Tibial nerve (tissue), 4 donors: ENCODE results near the gene TMEM132E. TPM values are rescaled to one million over a fixed set of nuclear protein-coding genes. Genes with fewer than 3 reads are reported as not detected.

Source experiments
- DNase-seq, 2 donors: peaks; one replicate each; pipeline ENCODE4 v3.0.0-alpha.2; 2019; ENCODE audit warnings: low spot score in 2 of 2
- H3K27ac ChIP-seq, 4 donors: fragments of 200-600 bp; sonication (generic) in 3 of 4; one replicate each; pipeline ENCODE4 v1.5.1; 2017 to 2019; ENCODE audit warnings: mild to moderate bottlenecking in 1 of 4
- H3K27me3 ChIP-seq, 2 donors: fragments of 200-600 bp; sonication (generic) in 1 of 2; one replicate each; pipeline versions ENCODE4 v1.5.1 to v1.6.0; 2017 to 2019
- H3K36me3 ChIP-seq, 3 donors: fragments of 200-600 bp; sonication (generic); one replicate each; pipeline ENCODE4 v1.5.1; 2018 to 2019
- H3K4me1 ChIP-seq, 4 donors: fragments of 200-600 bp; sonication (generic) in 3 of 4; one replicate each; pipeline ENCODE4 v1.5.1; 2017 to 2019
- H3K4me3 ChIP-seq, 4 donors: fragments of 200-600 bp; sonication (generic) in 3 of 4; one replicate each; pipeline ENCODE4 v1.5.1; 2017 to 2019; ENCODE audit warnings: mild to moderate bottlenecking in 1 of 4, moderate library complexity in 1 of 4
- H3K9me3 ChIP-seq, 4 donors: fragments of 200-600 bp; sonication (generic) in 3 of 4; one replicate each; pipeline ENCODE4 v1.5.1; 2017 to 2019
- EP300 ChIP-seq, 2 donors: sonication (generic); formaldehyde crosslinking; IDR thresholded peaks; one replicate each; pipeline ENCODE4 v1.6.1; 2017; ENCODE audit warnings: antibody characterized with exemption in 2 of 2, mild to moderate bottlenecking in 1 of 2
- POLR2A ChIP-seq, 2 donors: fragments of 450-650 bp; IDR thresholded peaks; one replicate each; pipeline ENCODE4 v1.6.1; 2017; ENCODE audit warnings: antibody characterized with exemption in 2 of 2, mild to moderate bottlenecking in 2 of 2, moderate library complexity in 2 of 2
- WGBS, 2 donors: methylation state at CpG; one replicate each; pipeline ENCODE4 v1.1.5; 2018; 5-methylcytosine and 5-hydroxymethylcytosine counted together
- total RNA-seq, 4 donors: library from RNA; depleted of rRNA; stranded (reverse); fragments of >200 nt; gene quantifications; one replicate each; pipeline ENCODE4 v1.1.0, GENCODE V29; 2016
- TF ChIP-seq, protein P1 (sequence below), 5 experiments: fragments of 200-600 bp in 3 of 5; fragments of 450-650 bp in 2 of 5; sonication (generic) in 3 of 5; IDR thresholded peaks; one replicate each; pipeline ENCODE4 v1.5.1; 2016 to 2019; ENCODE audit warnings: antibody characterized with exemption in 5 of 5, mild to moderate bottlenecking in 3 of 5, moderate library complexity in 2 of 5

TMEM132E gene
- total RNA-seq, 4 donors from 2014 or later, result 0.42 to 0.59 TPM; not detected in 2

DNA sequence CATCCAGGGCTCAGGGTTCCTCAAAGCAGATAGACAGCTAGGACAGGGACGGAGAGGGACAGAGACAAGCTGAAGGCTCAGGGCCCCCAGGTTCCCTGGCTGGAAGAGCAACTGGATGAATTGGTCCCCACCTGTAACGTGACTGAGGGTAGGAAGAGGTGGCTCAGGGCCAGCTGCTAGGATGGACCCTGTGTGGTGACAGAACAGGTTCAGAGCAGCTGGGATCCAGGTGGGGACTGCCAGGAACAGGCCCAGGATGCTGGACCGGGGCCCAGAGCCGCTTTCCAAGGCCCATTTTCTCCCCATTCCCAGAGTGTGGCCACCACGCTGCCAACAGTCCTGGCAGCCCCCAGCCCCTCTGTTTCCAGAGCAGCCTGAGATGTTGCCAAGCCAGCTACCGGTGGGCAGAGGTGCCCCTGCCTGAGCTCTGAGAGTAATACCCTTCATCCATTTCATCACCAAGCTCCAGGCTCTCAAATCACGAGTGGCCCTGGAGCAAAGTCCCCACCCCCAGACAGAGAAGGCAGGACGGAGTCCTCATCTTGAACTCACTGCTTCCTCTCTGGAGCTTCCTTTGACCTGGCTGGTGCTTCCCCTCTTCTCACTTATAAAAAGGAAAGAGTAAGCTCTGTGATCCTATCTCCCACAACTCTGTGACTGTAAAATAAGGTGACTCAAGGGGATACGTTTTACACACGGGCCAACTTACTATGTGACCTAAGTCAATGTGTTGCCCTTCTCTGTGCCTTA, 79.6 kb downstream of the TMEM132E start:
- H3K27ac ChIP-seq, result no peak overlapping the region
- no peak for TF ChIP-seq POLR2A (IDR thresholded peaks at IDR 0.05)
- TF ChIP-seq, protein P1, sequence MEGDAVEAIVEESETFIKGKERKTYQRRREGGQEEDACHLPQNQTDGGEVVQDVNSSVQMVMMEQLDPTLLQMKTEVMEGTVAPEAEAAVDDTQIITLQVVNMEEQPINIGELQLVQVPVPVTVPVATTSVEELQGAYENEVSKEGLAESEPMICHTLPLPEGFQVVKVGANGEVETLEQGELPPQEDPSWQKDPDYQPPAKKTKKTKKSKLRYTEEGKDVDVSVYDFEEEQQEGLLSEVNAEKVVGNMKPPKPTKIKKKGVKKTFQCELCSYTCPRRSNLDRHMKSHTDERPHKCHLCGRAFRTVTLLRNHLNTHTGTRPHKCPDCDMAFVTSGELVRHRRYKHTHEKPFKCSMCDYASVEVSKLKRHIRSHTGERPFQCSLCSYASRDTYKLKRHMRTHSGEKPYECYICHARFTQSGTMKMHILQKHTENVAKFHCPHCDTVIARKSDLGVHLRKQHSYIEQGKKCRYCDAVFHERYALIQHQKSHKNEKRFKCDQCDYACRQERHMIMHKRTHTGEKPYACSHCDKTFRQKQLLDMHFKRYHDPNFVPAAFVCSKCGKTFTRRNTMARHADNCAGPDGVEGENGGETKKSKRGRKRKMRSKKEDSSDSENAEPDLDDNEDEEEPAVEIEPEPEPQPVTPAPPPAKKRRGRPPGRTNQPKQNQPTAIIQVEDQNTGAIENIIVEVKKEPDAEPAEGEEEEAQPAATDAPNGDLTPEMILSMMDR (IDR thresholded peaks at IDR 0.05), result no peak
- TF ChIP-seq EP300 (IDR thresholded peaks at IDR 0.05), result no peak
- peaks cover 0 to 3% of the 10 kb centered on the region in 2 donors for H3K27me3 ChIP-seq
- DNase-seq, result no peak
- no peaks in the 10 kb centered on the region for H3K4me1 ChIP-seq
- no peak overlapping the region for H3K4me3 ChIP-seq
- 78% methylated on average over 8 to 10 of the region's 10 CpGs for WGBS, 2 donors
- no peaks in the 10 kb centered on the region for H3K36me3 ChIP-seq
- no peaks in the 10 kb centered on the region for H3K9me3 ChIP-seq

DNA sequence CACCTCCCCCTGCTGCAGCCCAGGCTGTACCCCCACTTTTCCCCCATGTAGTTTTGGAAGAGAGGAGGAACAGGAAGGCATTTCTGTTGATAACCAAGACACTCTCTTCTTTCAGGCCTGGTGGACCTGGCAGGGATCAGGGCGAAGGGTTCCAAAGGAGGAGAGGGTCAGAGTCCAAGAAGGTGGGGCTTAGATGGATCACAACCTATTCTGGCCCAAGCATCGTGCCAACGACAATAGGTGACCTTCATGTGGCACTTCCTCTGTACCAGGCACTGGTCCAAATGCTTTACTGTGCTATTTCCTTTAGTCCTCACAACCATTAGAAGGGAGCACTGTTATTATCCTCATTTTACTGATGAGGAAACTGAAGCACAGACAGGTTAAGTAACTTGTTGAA, 84.3 kb downstream of the TMEM132E start:
- WGBS, 2 donors, result 43 to 63% methylated on average over 3 of the region's 3 CpGs
- no peak for DNase-seq
- no peaks in the 10 kb centered on the region for H3K36me3 ChIP-seq
- peaks cover 0 to 28% of the 10 kb centered on the region in 2 donors for H3K27me3 ChIP-seq
- H3K27ac ChIP-seq, result no peak overlapping the region
- no peak overlapping the region for H3K4me3 ChIP-seq
- no peaks in the 10 kb centered on the region for H3K4me1 ChIP-seq
- H3K9me3 ChIP-seq, result no peaks in the 10 kb centered on the region
- TF ChIP-seq EP300 (IDR thresholded peaks at IDR 0.05), result no peak
- TF ChIP-seq, protein P1 (IDR thresholded peaks at IDR 0.05), result no peak
- no peak for TF ChIP-seq POLR2A (IDR thresholded peaks at IDR 0.05)

DNA sequence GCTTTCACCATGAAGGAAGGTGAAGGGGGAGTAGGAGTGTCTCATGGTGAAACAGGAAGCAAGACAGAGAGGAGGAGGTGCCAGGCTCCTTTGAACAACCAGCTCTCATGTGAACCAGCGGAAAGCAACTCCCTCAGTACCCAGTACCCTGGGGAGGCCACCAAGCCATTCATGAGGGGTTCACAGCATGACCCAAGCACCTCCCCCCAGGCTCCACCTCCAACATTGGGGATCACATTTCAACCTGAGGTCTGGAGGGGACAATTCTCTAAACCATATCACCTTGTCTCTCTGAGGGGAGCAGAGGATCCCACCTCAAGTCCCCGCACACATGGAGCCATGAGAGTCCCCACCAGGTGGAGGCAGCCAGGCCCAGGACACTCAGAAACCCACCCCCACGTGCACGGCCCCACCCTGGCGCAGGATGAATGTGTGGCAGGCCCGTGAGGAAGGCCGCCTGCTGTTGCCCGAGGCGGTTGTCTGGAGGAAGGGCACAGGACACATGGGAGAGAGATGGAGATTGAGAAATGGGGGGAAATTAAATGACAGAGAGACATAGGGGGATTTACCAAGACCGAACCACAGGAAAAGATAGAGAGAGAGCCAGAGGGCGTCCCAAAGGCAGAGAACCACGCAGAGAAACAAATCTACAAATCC, 85.9 kb downstream of the TMEM132E start:
- no peaks in the 10 kb centered on the region for H3K4me1 ChIP-seq
- DNase-seq, result no peak
- WGBS, 2 donors, result 20 to 37% methylated on average over 12 of the region's 12 CpGs
- no peak overlapping the region for H3K4me3 ChIP-seq
- H3K27ac ChIP-seq, result no peak overlapping the region
- H3K9me3 ChIP-seq, result no peaks in the 10 kb centered on the region
- no peak for TF ChIP-seq POLR2A (IDR thresholded peaks at IDR 0.05)
- no peak for TF ChIP-seq EP300 (IDR thresholded peaks at IDR 0.05)
- TF ChIP-seq, protein P1 (IDR thresholded peaks at IDR 0.05), result no peak
- H3K36me3 ChIP-seq, result no peaks in the 10 kb centered on the region
- H3K27me3 ChIP-seq, result peaks cover 0 to 28% of the 10 kb centered on the region in 2 donors

DNA sequence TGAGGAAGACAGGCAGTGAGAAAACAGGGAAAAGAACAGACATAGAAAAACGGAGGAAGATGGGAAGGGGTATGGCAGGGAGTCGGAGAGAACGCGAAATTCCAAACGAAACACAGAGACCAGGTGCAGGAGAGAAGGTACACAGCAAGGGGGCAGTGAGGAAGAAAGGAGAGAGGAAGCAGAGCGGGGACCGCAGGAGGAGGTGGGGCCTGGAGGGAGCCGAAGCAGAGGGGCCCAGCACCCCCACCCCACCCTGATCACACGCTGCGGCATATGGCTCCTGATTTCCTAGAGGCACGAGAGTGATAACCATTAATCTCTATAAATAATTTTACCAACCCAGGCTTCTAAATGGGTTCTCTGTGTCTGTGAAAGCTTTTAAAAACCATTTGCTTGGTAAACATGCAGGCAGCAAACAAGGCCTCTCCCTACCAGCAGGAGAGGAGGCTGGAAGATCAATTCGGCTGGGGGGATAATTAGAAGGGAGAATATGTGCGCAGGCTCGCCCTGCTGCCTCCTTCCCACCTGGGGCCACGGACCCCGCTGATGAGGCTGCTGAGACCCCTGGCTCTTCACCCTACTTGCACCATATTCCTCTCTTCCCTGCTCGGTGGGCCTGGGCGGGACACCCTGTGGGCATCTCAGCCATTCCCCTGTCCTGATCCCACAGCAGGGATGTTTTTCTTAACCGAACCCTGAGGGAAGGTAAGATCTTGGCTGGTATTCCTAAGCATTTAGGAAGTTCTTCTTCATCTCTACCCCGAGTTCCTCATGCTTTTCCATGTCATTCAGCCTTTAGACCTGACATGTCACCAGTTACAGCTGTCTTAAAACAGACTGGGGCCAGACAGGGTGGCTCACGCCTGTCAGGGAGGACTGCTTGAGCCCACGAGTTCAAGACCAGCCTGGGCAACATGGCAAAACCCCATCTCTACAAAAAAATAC, 86.7 kb downstream of the TMEM132E start:
- H3K4me3 ChIP-seq, result no peak overlapping the region
- TF ChIP-seq EP300 (IDR thresholded peaks at IDR 0.05) (no peak), POLR2A (IDR thresholded peaks at IDR 0.05) (no peak)
- TF ChIP-seq, protein P1 (IDR thresholded peaks at IDR 0.05), result no peak
- peaks cover 0 to 27% of the 10 kb centered on the region in 2 donors for H3K27me3 ChIP-seq
- H3K36me3 ChIP-seq, result no peaks in the 10 kb centered on the region
- H3K27ac ChIP-seq, result no peak overlapping the region
- whole genome bisulfite sequencing, 2 donors, result 29 to 34% methylated on average over 22 of the region's 22 CpGs
- H3K9me3 ChIP-seq, result no peaks in the 10 kb centered on the region
- no peak for DNase-seq
- H3K4me1 ChIP-seq, result no peaks in the 10 kb centered on the region
